GM21576 (cell line): ENCODE data around the gene ELP4.
"Not testable (repeated sequence)": the region's sequence is repeated elsewhere in the genome, so short reads cannot be mapped to it uniquely, and the experiment has no call there.

ENCODE experiments used
- ATAC-seq: cut with Tn5 transposase; IDR thresholded peaks from one replicate; pipeline ENCODE4 v1.9.1; 2021; ENCODE audit warnings: mild to moderate bottlenecking, moderate library complexity; ENCODE audit not compliant: unreplicated experiment

ELP4 gene

DNA sequence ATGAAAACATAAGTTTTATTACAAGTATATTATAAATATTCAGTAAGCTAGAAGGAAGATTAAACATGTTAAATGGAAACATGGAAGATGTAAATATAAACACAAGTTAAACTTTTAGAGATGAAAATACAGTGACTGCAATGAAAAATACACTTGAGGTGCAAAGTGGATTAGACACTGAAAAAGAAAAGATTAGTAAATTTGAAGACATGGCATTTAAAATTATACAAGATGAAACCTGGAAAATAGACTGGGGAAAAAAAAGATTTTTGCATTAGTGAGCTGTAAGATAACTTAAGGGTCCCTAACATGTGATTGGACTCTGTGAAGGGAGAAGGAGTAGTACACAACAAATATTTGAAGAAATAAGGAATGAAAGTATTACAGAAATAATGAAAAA lies 33.3 kb downstream of the ELP4 start:
- no peak for ATAC-seq

GRCh38 chr11:31555938-31556337 lies 46.4 kb downstream of the ELP4 start:
- ATAC-seq, result no peak

DNA sequence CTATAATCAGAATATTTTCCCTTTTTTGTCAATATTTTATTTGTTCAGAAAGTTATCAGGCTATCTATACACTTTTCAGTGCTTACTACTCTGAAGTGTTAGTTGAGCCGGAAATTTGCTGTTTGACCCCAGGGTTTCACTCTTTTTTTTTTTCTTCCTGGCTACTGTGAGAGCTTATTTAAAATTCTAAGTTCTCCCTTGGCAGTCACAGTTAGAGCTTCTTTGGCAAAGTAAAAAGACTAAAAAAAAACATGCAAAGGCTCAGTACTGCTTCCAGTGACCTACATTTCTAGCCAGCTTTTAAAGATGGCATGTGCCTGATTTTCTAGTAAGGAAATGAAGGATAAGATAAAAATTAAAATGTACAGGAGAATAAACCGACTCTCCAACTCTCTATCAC lies 48.4 kb downstream of the ELP4 start:
- ATAC-seq, result no peak

- no peak for ATAC-seq
These were observed 51.4 kb downstream of the ELP4 start for GRCh38 chr11:31560842-31561476.

GRCh38 chr11:31564517-31564916 lies 55.0 kb downstream of the ELP4 start:
- not testable (repeated sequence) for ATAC-seq

DNA sequence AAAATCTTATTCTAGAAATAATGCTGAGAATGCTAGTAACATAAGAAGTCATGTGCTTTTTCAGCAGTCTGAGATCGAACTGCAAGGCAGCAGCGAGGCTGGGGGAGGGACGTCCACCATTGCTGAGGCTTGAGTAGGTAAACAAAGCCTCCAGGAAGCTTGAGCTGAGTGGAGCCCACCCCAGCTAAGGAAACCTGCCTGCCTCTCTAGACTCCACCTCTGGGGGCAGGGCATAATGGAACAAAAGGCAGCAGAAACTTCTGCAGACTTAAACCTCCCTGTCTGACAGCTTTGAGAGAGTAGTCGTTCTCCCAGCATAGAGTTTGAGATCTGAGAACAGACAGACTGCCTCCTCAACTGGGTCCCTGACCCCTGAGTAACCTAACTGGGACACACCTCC lies 64.6 kb downstream of the ELP4 start:
- not testable (repeated sequence) for ATAC-seq

GRCh38 chr11:31575764-31576163 lies 66.2 kb downstream of the ELP4 start:
- ATAC-seq, result not testable (repeated sequence)

GRCh38 chr11:31579412-31579811 lies 69.8 kb downstream of the ELP4 start:
- ATAC-seq, result not testable (repeated sequence)

GRCh38 chr11:31582697-31583096 lies 73.1 kb downstream of the ELP4 start:
- ATAC-seq, result no peak

- ATAC-seq, result no peak
These were observed 88.9 kb downstream of the ELP4 start for GRCh38 chr11:31598454-31598853.

- ATAC-seq, result no peak
These were observed 92.2 kb downstream of the ELP4 start for GRCh38 chr11:31601635-31602282.

DNA sequence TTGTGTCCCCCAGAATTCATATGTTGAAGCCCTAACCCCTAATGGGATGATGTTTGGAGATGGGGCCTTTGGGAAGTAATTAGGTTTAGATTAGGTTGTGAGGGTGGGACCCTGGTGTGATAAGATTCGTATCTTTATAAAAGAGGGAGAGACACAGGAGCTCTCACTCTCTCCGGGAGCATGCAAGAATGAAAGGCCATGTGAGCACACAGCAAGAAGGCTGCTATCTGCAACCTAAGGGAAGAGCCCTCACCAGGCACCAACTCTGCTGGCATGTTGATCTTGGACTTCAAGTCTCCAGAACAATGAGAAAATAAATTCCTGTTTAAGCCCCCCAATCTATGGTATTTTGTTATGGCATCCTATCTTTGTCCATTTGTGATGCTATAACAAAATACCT lies 97.3 kb downstream of the ELP4 start:
- ATAC-seq, result no peak

DNA sequence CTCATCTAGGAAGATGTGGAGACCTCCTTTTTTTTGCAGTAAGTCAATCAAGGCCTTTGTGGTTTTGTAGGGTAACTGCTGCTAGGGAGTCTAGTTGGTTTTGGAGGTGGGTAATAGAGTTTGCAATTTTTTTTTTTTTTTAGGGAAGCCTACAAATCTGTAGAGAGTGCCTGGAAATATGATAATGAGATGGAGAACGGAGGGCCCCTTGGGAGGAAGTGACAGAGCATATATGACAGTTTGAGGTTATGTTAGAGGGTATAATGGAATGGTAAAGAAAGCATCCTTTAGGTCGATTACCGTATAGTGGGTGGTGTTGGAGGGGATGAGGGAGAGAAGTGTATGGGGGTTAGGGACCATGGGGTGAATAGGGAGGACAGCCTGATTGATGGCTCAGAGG lies 98.3 kb downstream of the ELP4 start:
- no peak for ATAC-seq

GRCh38 chr11:31608995-31609394 lies 99.4 kb downstream of the ELP4 start:
- ATAC-seq, result no peak

DNA sequence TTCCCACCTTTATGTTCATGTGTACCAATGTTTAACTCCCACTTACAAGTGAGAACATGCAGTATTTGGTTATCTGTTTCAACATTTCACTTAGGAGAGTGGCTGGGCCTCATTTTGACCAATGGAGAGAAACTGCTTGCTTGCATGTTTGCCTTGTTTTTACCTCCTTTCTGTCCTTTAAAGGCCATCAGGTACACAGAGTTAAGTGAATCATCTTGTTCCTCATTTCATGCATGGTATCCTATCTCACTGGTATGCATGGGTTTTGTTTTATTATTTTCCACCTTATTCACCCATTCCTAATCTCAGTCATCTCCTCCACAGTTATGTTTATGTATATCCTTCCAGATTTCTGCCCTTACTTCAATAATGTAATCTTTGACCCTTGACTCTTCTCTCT lies 101.0 kb downstream of the ELP4 start:
- ATAC-seq, result no peak

DNA sequence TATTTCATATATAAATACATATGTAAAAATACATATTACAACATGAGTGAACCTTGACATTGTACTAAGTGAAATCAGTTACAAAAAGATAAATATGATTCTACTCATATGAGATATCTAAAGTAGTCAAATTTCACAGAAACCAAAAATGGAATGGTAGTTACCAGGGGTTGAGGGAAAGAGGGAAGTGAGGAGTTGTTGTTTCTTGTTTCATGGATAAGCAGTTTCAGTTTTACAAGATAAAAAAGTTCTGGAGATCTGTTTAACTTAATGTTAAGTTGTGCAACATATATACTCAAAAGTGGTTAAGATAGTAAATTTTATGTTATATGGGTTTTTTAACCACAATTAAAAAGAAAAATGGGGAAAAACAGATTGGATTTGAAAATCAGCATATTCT lies 107.7 kb downstream of the ELP4 start:
- no peak for ATAC-seq

DNA sequence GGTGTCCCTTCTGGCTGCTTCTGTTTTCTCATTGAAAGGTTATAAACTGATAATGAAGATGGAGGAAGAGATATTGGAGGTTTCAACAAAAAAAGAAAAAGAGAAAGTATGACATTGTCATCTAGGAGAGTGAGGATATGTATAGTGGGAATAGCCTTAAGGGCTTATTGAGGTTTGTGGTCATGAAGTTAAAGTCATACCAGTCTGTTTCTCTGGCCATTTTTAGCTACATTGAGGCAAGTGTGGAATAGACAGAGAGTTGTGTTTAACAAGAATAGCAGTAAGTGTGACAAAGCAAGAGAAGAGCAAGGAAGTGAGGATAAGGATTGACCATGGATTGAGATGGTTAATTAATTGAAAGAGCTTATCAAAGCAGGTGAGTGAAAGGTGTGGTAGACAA lies 110.4 kb downstream of the ELP4 start:
- ATAC-seq, result no peak

DNA sequence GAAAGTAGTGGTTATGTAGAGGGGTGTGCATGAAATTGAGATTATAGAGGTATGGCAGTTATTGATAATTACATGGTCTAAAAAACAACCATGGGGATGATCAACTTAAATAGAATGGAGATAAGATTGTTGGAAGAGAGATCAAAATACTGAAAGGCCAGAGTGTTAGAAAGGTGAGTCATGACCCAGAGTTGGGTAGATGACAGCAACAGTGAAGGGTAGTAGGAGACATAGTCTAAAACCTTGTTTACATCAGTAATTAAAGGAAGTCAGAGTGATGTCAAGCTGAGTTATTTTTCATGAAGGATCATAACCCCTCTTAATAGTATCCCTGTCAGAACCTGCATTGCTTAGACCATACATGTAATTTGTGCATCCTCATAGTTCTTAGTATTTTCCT lies 110.9 kb downstream of the ELP4 start:
- no peak for ATAC-seq

- no peak for ATAC-seq
These were observed 116.3 kb downstream of the ELP4 start for GRCh38 chr11:31625868-31626267.

GRCh38 chr11:31628111-31628510 lies 118.5 kb downstream of the ELP4 start:
- no peak for ATAC-seq

- ATAC-seq, result no peak
These were observed 127.4 kb downstream of the ELP4 start for GRCh38 chr11:31636983-31637382.

DNA sequence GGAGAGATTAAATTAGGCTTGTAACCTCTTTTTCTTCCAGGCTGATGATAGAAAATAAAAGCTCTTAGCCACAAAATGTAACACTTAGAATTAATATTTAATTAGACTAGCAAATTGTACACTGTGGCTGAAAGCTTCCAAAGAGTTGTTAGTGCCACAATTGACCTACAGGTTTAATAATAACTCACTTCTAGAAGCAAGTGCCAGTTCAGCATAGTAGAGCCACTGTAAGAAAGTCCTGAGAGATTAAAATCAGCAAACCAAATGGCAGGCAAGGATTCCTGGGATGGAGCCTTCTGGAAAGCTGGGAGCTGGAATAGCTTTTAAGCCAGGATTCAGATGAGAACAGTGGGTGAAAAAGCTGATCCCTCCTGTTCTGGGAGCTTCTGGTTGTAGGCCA lies 131.0 kb downstream of the ELP4 start:
- no peak for ATAC-seq
